Skin epidermis (tissue), 12 donors: ENCODE results near the gene IMMP1L.
"Not testable (repeated sequence)": the region's sequence is repeated elsewhere in the genome, so short reads cannot be mapped to it uniquely, and the experiment has no call there.

Experiments used
- H3K27ac ChIP-seq, 21 experiments: fragments of 200-600 bp; sonication (generic) in 11 of 21; one replicate each; pipeline ENCODE4 v1.5.0; 2020; ENCODE audit warnings: mild to moderate bottlenecking in 3 of 21, inconsistent platforms in 2 of 21, moderate library complexity in 2 of 21
- H3K4me3 ChIP-seq, 7 experiments: fragments of 200-600 bp; sonication (generic) in 2 of 7; one replicate each; pipeline ENCODE4 v1.5.0; 2020; ENCODE audit warnings: inconsistent platforms in 2 of 7, mild to moderate bottlenecking in 2 of 7, moderate library complexity in 1 of 7

Gene IMMP1L

GRCh38 chr11:31509429-31510345, at the start of gene IMMP1L, which contains the start of gene ELP4:
Gene IMMP1L (minus strand): TSS chr11:31509622. CDS start chr11:31463276, 46,346 bp downstream.
Gene ELP4 (plus strand): TSS chr11:31509767. CDS start chr11:31509785, 18 bp downstream.
- peak within 1 kb of the TSS; percentile 61 to 97 (median 80) for H3K4me3 ChIP-seq
- peak within 1 kb of the TSS; percentile 28 to 90 (median 85) for H3K27ac ChIP-seq

GRCh38 chr11:31558001-31558400, 48.6 kb upstream of the IMMP1L start:
- no peak overlapping the region for H3K4me3 ChIP-seq
- H3K27ac ChIP-seq, result no peak overlapping the region

GRCh38 chr11:31555938-31556337, 46.5 kb upstream of the IMMP1L start:
- Histone ChIP-seq H3K4me3 (no peak overlapping the region), H3K27ac (no peak overlapping the region)

GRCh38 chr11:31542862-31543261, 33.4 kb upstream of the IMMP1L start:
- no peak overlapping the region for H3K4me3 ChIP-seq
- H3K27ac ChIP-seq, result no peak overlapping the region

- Histone ChIP-seq H3K27ac (no peak overlapping the region), H3K4me3 (no peak overlapping the region)
Observed at GRCh38 chr11:31535479-31535878, 26.1 kb upstream of the IMMP1L start.

GRCh38 chr11:31531293-31531692, 21.9 kb upstream of the IMMP1L start:
- Histone ChIP-seq H3K4me3 (no peak overlapping the region), H3K27ac (no peak overlapping the region)

- H3K4me3 ChIP-seq, result no peak overlapping the region
- no peak overlapping the region for H3K27ac ChIP-seq
Observed at GRCh38 chr11:31529701-31530100, 20.3 kb upstream of the IMMP1L start.

- Histone ChIP-seq H3K27ac (no peak overlapping the region), H3K4me3 (no peak overlapping the region)
Observed at GRCh38 chr11:31529189-31529588, 19.8 kb upstream of the IMMP1L start.

GRCh38 chr11:31521497-31522150, 12.2 kb upstream of the IMMP1L start:
- Histone ChIP-seq H3K27ac (no peak overlapping the region), H3K4me3 (no peak overlapping the region)

- Histone ChIP-seq H3K4me3 (no peak overlapping the region), H3K27ac (no peak overlapping the region)
Observed at GRCh38 chr11:31512117-31512516, 2.7 kb upstream of the IMMP1L start.

GRCh38 chr11:31509051-31509428, 382 bp downstream of the IMMP1L start:
- peak overlapping the region in 19 of 21 experiments; percentile 67 to 90 (median 86) for H3K27ac ChIP-seq

GRCh38 chr11:31500560-31500959, 8.9 kb downstream of the IMMP1L start:
- no peak overlapping the region for H3K4me3 ChIP-seq
- no peak overlapping the region for H3K27ac ChIP-seq

More at GRCh38 chr11:31509051-31509428, 382 bp downstream of the IMMP1L start:
- H3K4me3 ChIP-seq, result peak overlapping the region; percentile 61 to 97 (median 80)

GRCh38 chr11:31499576-31500178, 9.7 kb downstream of the IMMP1L start:
- no peak overlapping the region for H3K4me3 ChIP-seq
- H3K27ac ChIP-seq, result no peak overlapping the region

GRCh38 chr11:31493762-31494161, 15.7 kb downstream of the IMMP1L start:
- H3K4me3 ChIP-seq, H3K27ac ChIP-seq: not testable (repeated sequence)

- H3K27ac ChIP-seq, result no peak overlapping the region
- no peak overlapping the region for H3K4me3 ChIP-seq
Observed at GRCh38 chr11:31493235-31493634, 16.2 kb downstream of the IMMP1L start.

GRCh38 chr11:31492320-31492913, 17.0 kb downstream of the IMMP1L start:
- Histone ChIP-seq H3K4me3 (no peak overlapping the region), H3K27ac (no peak overlapping the region)

GRCh38 chr11:31487848-31488247, 21.6 kb downstream of the IMMP1L start:
- H3K4me3 ChIP-seq, result no peak overlapping the region

GRCh38 chr11:31484497-31484896, 24.9 kb downstream of the IMMP1L start:
- H3K4me3 ChIP-seq, result no peak overlapping the region
- H3K27ac ChIP-seq, result no peak overlapping the region

More at GRCh38 chr11:31487848-31488247, 21.6 kb downstream of the IMMP1L start:
- H3K27ac ChIP-seq, result no peak overlapping the region

- Histone ChIP-seq H3K27ac (no peak overlapping the region), H3K4me3 (no peak overlapping the region)
Observed at GRCh38 chr11:31480930-31481329, 28.5 kb downstream of the IMMP1L start.

GRCh38 chr11:31479066-31479465, 30.4 kb downstream of the IMMP1L start:
- H3K27ac ChIP-seq, result no peak overlapping the region
- no peak overlapping the region for H3K4me3 ChIP-seq
